Cardiac muscle cell (in vitro differentiated cells and primary cell): ENCODE data around the gene KRT2. TPM values are rescaled to one million over a fixed set of nuclear protein-coding genes. Genes with fewer than 3 reads are reported as not detected.

Source experiments
- DNase-seq, 2 donors: peaks; one replicate each; pipeline versions ENCODE4 v3.0.0 to v3.0.0-alpha.2; 2010 to 2017; ENCODE audit warnings: low read depth in 1 of 2, low spot score in 1 of 2
- H3K27ac ChIP-seq: fragments of 200-600 bp; sonication (generic); 2 replicates; pipeline ENCODE4 v1.5.1; 2016
- H3K27me3 ChIP-seq: fragments of 200-600 bp; sonication (generic); 2 replicates; pipeline ENCODE4 v1.6.0; 2016; ENCODE audit warnings: control low read depth
- H3K36me3 ChIP-seq: fragments of 200-600 bp; sonication (generic); 2 replicates; pipeline ENCODE4 v1.5.1; 2016; ENCODE audit warnings: control low read depth
- H3K4me1 ChIP-seq: fragments of 200-600 bp; sonication (generic); 2 replicates; pipeline ENCODE4 v1.8.1; 2017; ENCODE audit warnings: low read depth, mild to moderate bottlenecking, mixed run types
- H3K4me3 ChIP-seq: fragments of 200-600 bp; sonication (generic); 2 replicates; pipeline ENCODE4 v1.5.1; 2016; ENCODE audit warnings: mild to moderate bottlenecking
- H3K9me3 ChIP-seq: fragments of 200-600 bp; sonication (generic); 2 replicates; pipeline ENCODE4 v1.5.1; 2017; ENCODE audit warnings: low read depth, mild to moderate bottlenecking, control low read depth
- polyA plus RNA-seq: library from polyadenylated mRNA; unstranded; fragments of >200 nt; fragmentation: Nextera tagmentation; extraction: Ambion mirVana; gene quantifications from 2 replicates; pipeline ENCODE4 v1.2.1, GENCODE V29; 2016
- total RNA-seq: library from RNA; depleted of rRNA; stranded (reverse); fragments of >200 nt; gene quantifications from 2 replicates; pipeline ENCODE4 v1.2.3, GENCODE V29; 2016
- TF ChIP-seq, protein P1 (sequence below): IDR thresholded peaks from 2 replicates; pipeline ENCODE4 v1.5.1; 2012; ENCODE audit warnings: low read depth, mild to moderate bottlenecking, low read length

The KRT2 gene
- total and polyA plus RNA-seq, 2 experiments from 2014 or later, result not detected

DNA sequence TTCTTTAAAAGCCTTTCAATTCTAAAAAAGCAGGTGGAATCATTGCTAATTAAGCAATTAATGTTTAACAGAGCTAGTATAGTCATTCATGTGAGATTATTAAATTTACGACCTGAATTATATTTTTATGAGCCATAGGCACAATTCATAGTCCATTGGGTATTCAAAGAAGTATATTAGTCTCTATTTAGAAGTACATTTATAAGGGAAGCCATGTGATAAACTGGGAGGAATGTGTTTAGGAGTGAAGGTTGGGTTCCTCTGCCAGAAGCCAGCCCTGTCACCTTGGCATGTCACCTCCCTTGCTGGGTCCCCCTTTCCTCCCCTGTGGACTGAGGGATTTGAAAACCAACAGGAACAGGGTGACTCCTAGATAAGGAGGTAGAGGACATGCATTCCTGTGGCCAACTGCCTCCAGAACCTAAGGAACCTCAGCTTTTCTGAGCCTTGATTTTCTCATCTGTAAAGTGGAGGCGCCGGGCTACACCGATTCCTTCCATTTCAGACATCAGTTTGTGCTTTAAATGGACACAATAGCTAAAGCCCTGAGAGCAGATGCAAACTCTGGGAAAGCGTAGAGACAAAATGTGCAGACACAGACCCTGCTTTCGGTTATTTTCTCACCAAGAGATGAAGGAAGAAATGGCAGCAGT lies 5.4 kb upstream of the KRT2 start:
- H3K36me3 ChIP-seq, result no peaks in the 10 kb centered on the region
- H3K4me1 ChIP-seq, result peaks cover 4% of the 10 kb centered on the region
- no peak overlapping the region for H3K27ac ChIP-seq
- peaks cover 29% of the 10 kb centered on the region for H3K27me3 ChIP-seq
- DNase-seq, result no peak
- no peak overlapping the region for H3K4me3 ChIP-seq
- TF ChIP-seq, protein P1, sequence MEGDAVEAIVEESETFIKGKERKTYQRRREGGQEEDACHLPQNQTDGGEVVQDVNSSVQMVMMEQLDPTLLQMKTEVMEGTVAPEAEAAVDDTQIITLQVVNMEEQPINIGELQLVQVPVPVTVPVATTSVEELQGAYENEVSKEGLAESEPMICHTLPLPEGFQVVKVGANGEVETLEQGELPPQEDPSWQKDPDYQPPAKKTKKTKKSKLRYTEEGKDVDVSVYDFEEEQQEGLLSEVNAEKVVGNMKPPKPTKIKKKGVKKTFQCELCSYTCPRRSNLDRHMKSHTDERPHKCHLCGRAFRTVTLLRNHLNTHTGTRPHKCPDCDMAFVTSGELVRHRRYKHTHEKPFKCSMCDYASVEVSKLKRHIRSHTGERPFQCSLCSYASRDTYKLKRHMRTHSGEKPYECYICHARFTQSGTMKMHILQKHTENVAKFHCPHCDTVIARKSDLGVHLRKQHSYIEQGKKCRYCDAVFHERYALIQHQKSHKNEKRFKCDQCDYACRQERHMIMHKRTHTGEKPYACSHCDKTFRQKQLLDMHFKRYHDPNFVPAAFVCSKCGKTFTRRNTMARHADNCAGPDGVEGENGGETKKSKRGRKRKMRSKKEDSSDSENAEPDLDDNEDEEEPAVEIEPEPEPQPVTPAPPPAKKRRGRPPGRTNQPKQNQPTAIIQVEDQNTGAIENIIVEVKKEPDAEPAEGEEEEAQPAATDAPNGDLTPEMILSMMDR, result no peak
- H3K9me3 ChIP-seq, result no peaks in the 10 kb centered on the region

DNA sequence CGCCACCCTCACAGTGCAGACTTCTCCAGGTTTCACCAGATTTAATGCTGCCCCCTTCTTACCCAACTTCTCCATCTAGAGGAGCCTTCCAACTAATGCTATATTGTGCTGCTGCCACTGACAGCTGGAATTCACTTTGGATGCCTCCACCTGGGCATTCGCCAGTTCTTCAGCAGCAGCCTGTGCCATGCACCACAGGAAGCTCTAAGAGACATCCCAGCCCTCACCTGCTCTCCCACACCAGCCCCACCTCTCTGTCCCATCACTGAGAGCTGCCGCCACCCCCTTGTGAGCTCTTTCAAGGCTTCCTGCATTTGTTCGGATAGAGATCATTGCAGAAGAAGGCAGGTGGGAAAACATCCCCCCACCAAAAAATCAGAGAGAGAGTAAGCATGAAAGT lies 4.6 kb upstream of the KRT2 start:
- no peaks in the 10 kb centered on the region for H3K36me3 ChIP-seq
- no peak overlapping the region for H3K27ac ChIP-seq
- H3K4me3 ChIP-seq, result no peak overlapping the region
- H3K4me1 ChIP-seq, result peaks cover 4% of the 10 kb centered on the region
- peaks cover 29% of the 10 kb centered on the region for H3K27me3 ChIP-seq
- no peak for DNase-seq
- H3K9me3 ChIP-seq, result no peaks in the 10 kb centered on the region
- TF ChIP-seq, protein P1, result no peak

DNA sequence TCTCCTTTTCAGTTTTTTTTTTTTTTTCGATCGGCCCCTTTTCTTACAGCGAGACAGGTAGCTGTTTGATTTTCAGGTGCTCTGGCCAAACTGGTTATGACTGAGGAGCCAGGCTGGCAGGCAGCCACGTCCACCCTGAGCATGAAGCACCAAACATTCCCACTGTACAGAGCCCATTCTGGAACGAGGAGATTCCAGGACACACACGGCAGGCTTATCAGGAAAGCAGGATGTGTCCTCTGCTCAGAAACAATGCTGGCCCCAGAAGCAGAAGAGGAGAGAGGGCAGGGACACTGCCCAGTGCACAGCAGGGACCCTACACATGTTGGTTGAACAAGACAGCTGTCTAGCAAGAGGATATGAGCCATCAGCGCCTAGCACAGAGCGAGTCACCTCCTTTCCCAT lies 3.7 kb upstream of the KRT2 start:
- H3K9me3 ChIP-seq, result no peaks in the 10 kb centered on the region
- peaks cover 4% of the 10 kb centered on the region for H3K4me1 ChIP-seq
- no peak overlapping the region for H3K27ac ChIP-seq
- peaks cover 29% of the 10 kb centered on the region for H3K27me3 ChIP-seq
- no peaks in the 10 kb centered on the region for H3K36me3 ChIP-seq
- TF ChIP-seq, protein P1, result no peak
- no peak for DNase-seq
- no peak overlapping the region for H3K4me3 ChIP-seq

DNA sequence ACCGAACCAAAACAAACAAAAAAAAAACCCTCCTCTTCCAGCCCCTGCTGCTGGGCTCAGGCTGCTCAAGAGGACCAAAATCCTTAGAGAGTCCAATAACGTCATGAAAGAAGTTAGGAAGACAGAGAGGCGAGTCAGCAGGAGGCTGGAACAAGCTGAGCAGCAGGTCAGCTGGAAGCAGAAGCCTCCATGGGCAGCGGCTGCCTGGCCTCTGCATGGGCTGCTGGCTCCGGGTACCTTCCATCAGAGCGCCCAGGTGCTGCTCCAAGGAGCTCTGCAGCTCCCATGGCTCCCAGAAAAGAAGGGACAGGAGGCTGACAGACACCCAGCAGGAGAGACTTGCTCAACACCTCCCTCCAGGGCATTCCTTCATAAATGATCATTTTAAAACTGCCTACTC lies 3.2 kb upstream of the KRT2 start:
- Histone ChIP-seq H3K36me3 (no peaks in the 10 kb centered on the region), H3K4me1 (peaks cover 4% of the 10 kb centered on the region), H3K9me3 (no peaks in the 10 kb centered on the region), H3K27ac (no peak overlapping the region), H3K4me3 (no peak overlapping the region), H3K27me3 (peaks cover 29% of the 10 kb centered on the region)
- DNase-seq, result no peak
- TF ChIP-seq, protein P1, result no peak

DNA sequence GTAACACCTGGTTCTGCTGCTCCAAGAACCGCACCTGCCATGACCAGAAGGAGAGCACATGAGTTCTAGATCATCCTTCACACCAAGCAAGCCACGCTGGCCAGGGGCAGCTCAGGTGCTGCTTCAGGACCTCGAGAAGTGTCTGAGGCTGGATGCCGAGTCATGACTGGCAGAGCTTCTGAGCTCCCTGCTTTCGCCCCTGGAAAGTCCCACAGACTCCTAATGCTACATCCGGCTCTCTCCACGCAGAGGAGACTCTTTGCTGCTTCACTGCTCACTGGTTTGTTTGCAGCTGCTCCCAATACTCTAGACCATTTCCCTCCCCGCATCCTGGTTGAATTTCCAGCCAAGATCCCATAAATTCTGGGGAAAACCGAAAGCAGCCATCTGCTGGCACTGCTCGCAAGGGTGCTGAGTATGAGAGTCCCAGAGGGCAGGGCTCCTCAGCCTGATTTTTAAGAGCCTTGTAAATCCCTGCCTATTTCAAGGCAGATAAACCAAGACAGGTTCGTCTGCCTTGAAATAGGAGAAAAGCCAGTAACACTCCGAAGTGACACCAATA lies 1.4 kb downstream of the KRT2 start:
- Histone ChIP-seq H3K9me3 (no peaks in the 10 kb centered on the region), H3K27ac (no peak overlapping the region), H3K36me3 (no peaks in the 10 kb centered on the region), H3K4me1 (peaks cover 3% of the 10 kb centered on the region), H3K4me3 (no peak overlapping the region), H3K27me3 (peaks cover 17% of the 10 kb centered on the region)
- DNase-seq, result no peak
- TF ChIP-seq, protein P1, result no peak
